K562 (cell line): ENCODE data around the gene VPS16. TPM values are rescaled to one million over a fixed set of nuclear protein-coding genes. Genes with fewer than 3 reads are reported as not detected.
A peak's percentile ranks its signal among the peaks of the same experiment; 100 is the strongest.

ENCODE experiments used
- ARHGAP35 ChIP-seq: fragments of 450-650 bp; IDR thresholded peaks from 2 replicates; pipeline ENCODE4 v1.6.1; 2018; ENCODE audit not compliant: partially characterized antibody
- ARID1B ChIP-seq: fragments of 450-650 bp; IDR thresholded peaks from 2 replicates; pipeline ENCODE4 v1.6.1; 2016; ENCODE audit warnings: antibody characterized with exemption, mild to moderate bottlenecking, inconsistent platforms
- EGR1 ChIP-seq: fragments of 450-650 bp; conservative IDR thresholded peaks from 2 replicates; pipeline ENCODE4 v1.6.1; 2017; ENCODE audit warnings: mild to moderate bottlenecking
- MYC ChIP-seq, 2 experiments: fragments of 250-450 bp in 1 of 2; sonication (Bioruptor Pico) in 1 of 2; IDR thresholded peaks; 2 replicates each; pipeline versions ENCODE4 v1.5.1 to v1.6.1; 2012 to 2021; ENCODE audit warnings: low read depth in 2 of 2, borderline replicate concordance in 1 of 2, improper control_type of control experiment in 1 of 2, low read length in 1 of 2, mild to moderate bottlenecking in 1 of 2, moderate library complexity in 1 of 2
- NCOA2 ChIP-seq, 2 experiments: fragments of 450-650 bp; IDR thresholded peaks; 2 replicates each; pipeline ENCODE4 v1.6.1; 2018; ENCODE audit warnings: mild to moderate bottlenecking in 2 of 2, moderate library complexity in 1 of 2; ENCODE audit not compliant: partially characterized antibody in 2 of 2
- NUFIP1 ChIP-seq: fragments of 450-650 bp; IDR thresholded peaks from 2 replicates; pipeline ENCODE4 v1.6.1; 2018; ENCODE audit not compliant: partially characterized antibody
- SUPT5H ChIP-seq: fragments of 450-650 bp; IDR thresholded peaks from 2 replicates; pipeline ENCODE4 v1.6.1; 2016
- TAF1 ChIP-seq: IDR thresholded peaks from 2 replicates; pipeline ENCODE4 v1.6.1; 2011; ENCODE audit warnings: mild to moderate bottlenecking, low read length, moderate library complexity; ENCODE audit not compliant: insufficient read depth, control insufficient read depth, severe bottlenecking; ENCODE audit errors: extremely low read depth
- TFE3 ChIP-seq: fragments of 450-650 bp; formaldehyde crosslinking; IDR thresholded peaks from 2 replicates; pipeline ENCODE4 v1.4.0; 2020; ENCODE audit warnings: mild to moderate bottlenecking, mixed read lengths
- TOE1 ChIP-seq, 2 experiments: fragments of 450-650 bp in 1 of 2; sonication (generic) in 1 of 2; formaldehyde crosslinking in 1 of 2; IDR thresholded peaks; 2 replicates each; pipeline versions ENCODE4 v1.7.1 to v1.8.0; 2016 to 2022; ENCODE audit warnings: borderline replicate concordance in 2 of 2, mild to moderate bottlenecking in 2 of 2, antibody characterized with exemption in 1 of 2, inconsistent platforms in 1 of 2, low read depth in 1 of 2, missing genetic modification reagents in 1 of 2, moderate library complexity in 1 of 2
- ZNF121 ChIP-seq: sonication (generic); formaldehyde crosslinking; conservative IDR thresholded peaks from 2 replicates; pipeline ENCODE4 v1.8.0; 2022; ENCODE audit warnings: missing genetic modification reagents
- ZNF41 ChIP-seq: fragments of 250-450 bp; sonication (Bioruptor Pico); conservative IDR thresholded peaks from 2 replicates; pipeline ENCODE4 v1.4.0; 2020; ENCODE audit warnings: mild to moderate bottlenecking
- ZNF75A ChIP-seq: fragments of 450-650 bp; formaldehyde crosslinking; IDR thresholded peaks from 2 replicates; pipeline ENCODE4 v1.4.0; 2020; ENCODE audit warnings: mild to moderate bottlenecking
- polyA plus RNA-seq, 8 experiments: library from polyadenylated mRNA; depleted of rRNA in 4 of 8; stranded (reverse) in 5 of 8; unstranded in 3 of 8; fragments of >200 nt; fragmentation: Nextera tagmentation in 2 of 8; fragmentation: Illumina TruSeq in 1 of 8; extraction: Ambion mirVana in 2 of 8; extraction: Trizol in 1 of 8; gene quantifications; 2 replicates each; pipeline versions ENCODE4 v1.2.1 to v1.2.3, GENCODE V29; 2011 to 2014; ENCODE audit warnings: inconsistent platforms in 1 of 8, missing spikeins in 1 of 8
- total RNA-seq, 7 experiments: library from RNA; depleted of rRNA in 6 of 7; stranded (reverse); fragments of >200 nt in 6 of 7; fragmentation: Illumina TruSeq in 2 of 7; extraction: Trizol in 2 of 7; gene quantifications; 2 replicates each; pipeline versions ENCODE4 v1.2.1 to v1.2.3, GENCODE V29; 2011 to 2021; ENCODE audit warnings: low replicate concordance in 1 of 7
- TF ChIP-seq, protein P1 (sequence below): sonication (generic); formaldehyde crosslinking; IDR thresholded peaks from 2 replicates; pipeline ENCODE4 v1.8.0; 2023; ENCODE audit warnings: missing genetic modification reagents, mild to moderate bottlenecking, borderline replicate concordance
- TF ChIP-seq, protein P2 (sequence below): fragments of 450-650 bp; formaldehyde crosslinking; IDR thresholded peaks from 2 replicates; pipeline ENCODE4 v1.4.0; 2022; ENCODE audit warnings: missing genetic modification characterization
- TF ChIP-seq, protein P3 (sequence below): fragments of 250-450 bp; sonication (Bioruptor Pico); IDR thresholded peaks from 2 replicates; pipeline ENCODE4 v1.5.0; 2020; ENCODE audit warnings: mild to moderate bottlenecking

Gene VPS16
- total and polyA plus RNA-seq, 9 of the 15 experiments (the other 6 are each of a cell fraction or from before 2014, with no cell fraction given) = 6.8 to 24.7 (median 14.0) TPM

DNA sequence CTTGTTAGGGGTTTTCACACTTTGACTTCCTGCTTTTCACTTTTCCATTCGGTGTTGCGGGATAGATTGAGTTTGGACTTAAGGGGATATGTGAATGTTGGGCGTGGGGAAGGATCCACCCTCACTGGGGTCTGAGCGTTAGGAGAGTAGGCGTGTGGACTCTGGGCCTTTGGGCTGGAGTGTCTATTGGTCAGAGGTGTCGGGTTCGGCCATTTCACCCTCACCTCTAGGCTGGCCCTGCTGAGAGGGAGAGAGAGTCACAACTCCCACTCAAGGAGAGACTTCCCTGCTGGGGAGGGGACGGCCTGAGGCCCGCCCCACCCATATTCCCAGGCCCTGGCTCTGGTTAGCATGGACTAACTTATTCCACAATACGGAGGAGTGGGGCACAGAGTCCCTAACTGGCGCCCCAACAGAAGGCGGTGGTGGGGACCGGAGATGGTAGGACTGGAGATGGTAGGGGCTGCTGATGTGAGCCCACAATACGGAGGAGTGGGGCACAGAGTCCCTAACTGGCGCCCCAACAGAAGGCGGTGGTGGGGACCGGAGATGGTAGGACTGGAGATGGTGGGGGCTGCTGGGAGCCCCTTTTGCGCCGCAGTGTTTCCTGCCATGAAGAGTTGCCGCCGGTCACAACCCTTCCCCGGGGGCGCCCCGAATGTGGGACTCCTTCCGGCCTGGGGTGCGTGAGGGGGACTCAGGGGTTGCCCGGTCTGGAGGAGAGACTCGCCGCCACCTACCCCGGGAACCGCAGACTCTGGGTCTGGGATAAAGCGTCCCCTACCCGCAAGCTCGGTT is 31.3 kb downstream of the VPS16 start (continued):
- TF ChIP-seq, protein P1, sequence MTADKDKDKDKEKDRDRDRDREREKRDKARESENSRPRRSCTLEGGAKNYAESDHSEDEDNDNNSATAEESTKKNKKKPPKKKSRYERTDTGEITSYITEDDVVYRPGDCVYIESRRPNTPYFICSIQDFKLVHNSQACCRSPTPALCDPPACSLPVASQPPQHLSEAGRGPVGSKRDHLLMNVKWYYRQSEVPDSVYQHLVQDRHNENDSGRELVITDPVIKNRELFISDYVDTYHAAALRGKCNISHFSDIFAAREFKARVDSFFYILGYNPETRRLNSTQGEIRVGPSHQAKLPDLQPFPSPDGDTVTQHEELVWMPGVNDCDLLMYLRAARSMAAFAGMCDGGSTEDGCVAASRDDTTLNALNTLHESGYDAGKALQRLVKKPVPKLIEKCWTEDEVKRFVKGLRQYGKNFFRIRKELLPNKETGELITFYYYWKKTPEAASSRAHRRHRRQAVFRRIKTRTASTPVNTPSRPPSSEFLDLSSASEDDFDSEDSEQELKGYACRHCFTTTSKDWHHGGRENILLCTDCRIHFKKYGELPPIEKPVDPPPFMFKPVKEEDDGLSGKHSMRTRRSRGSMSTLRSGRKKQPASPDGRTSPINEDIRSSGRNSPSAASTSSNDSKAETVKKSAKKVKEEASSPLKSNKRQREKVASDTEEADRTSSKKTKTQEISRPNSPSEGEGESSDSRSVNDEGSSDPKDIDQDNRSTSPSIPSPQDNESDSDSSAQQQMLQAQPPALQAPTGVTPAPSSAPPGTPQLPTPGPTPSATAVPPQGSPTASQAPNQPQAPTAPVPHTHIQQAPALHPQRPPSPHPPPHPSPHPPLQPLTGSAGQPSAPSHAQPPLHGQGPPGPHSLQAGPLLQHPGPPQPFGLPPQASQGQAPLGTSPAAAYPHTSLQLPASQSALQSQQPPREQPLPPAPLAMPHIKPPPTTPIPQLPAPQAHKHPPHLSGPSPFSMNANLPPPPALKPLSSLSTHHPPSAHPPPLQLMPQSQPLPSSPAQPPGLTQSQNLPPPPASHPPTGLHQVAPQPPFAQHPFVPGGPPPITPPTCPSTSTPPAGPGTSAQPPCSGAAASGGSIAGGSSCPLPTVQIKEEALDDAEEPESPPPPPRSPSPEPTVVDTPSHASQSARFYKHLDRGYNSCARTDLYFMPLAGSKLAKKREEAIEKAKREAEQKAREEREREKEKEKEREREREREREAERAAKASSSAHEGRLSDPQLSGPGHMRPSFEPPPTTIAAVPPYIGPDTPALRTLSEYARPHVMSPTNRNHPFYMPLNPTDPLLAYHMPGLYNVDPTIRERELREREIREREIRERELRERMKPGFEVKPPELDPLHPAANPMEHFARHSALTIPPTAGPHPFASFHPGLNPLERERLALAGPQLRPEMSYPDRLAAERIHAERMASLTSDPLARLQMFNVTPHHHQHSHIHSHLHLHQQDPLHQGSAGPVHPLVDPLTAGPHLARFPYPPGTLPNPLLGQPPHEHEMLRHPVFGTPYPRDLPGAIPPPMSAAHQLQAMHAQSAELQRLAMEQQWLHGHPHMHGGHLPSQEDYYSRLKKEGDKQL = no peak
- TF ChIP-seq ZNF75A (CRISPR knock-in tag) = peak; percentile 17; the same call in 1 of the 2 replicates
- no peak for TF ChIP-seq MYC (IDR thresholded peaks at IDR 0.05; ENCODE audit: low read depth, low read length)
- no peak for TF ChIP-seq MYC (CRISPR knock-in tag; IDR thresholded peaks at IDR 0.05; ENCODE audit: borderline replicate concordance, low read depth)
- TF ChIP-seq ARID1B = no peak; the same call in 1 of the 2 replicates
- TF ChIP-seq, protein P2, sequence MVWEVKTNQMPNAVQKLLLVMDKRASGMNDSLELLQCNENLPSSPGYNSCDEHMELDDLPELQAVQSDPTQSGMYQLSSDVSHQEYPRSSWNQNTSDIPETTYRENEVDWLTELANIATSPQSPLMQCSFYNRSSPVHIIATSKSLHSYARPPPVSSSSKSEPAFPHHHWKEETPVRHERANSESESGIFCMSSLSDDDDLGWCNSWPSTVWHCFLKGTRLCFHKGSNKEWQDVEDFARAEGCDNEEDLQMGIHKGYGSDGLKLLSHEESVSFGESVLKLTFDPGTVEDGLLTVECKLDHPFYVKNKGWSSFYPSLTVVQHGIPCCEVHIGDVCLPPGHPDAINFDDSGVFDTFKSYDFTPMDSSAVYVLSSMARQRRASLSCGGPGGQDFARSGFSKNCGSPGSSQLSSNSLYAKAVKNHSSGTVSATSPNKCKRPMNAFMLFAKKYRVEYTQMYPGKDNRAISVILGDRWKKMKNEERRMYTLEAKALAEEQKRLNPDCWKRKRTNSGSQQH (CRISPR knock-in tag) = no peak
- TF ChIP-seq TFE3 (CRISPR knock-in tag) = no peak
- peak; percentile 52 for TF ChIP-seq EGR1
- TF ChIP-seq TAF1 = peak; percentile 30
- TF ChIP-seq NCOA2 (IDR thresholded peaks at IDR 0.05; ENCODE audit: partially characterized antibody in 2 of 2) = no peak
- no peak for TF ChIP-seq ZNF121 (CRISPR knock-in tag)
- TF ChIP-seq ARHGAP35 = peak; percentile 34
- TF ChIP-seq ZNF41 (CRISPR knock-in tag) = no peak
- TF ChIP-seq, protein P3, sequence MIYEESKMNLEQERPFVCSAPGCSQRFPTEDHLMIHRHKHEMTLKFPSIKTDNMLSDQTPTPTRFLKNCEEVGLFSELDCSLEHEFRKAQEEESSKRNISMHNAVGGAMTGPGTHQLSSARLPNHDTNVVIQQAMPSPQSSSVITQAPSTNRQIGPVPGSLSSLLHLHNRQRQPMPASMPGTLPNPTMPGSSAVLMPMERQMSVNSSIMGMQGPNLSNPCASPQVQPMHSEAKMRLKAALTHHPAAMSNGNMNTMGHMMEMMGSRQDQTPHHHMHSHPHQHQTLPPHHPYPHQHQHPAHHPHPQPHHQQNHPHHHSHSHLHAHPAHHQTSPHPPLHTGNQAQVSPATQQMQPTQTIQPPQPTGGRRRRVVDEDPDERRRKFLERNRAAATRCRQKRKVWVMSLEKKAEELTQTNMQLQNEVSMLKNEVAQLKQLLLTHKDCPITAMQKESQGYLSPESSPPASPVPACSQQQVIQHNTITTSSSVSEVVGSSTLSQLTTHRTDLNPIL = no peak
- peak; percentile 23; the same call in 1 of the 2 replicates for TF ChIP-seq SUPT5H
- TF ChIP-seq NUFIP1 = no peak
- no peak for TF ChIP-seq TOE1 (IDR thresholded peaks at IDR 0.05; ENCODE audit: borderline replicate concordance)
- TF ChIP-seq TOE1 (CRISPR knock-in tag; IDR thresholded peaks at IDR 0.05; ENCODE audit: borderline replicate concordance, low read depth) = no peak
